ENCODE measurements around the gene PHLDB1.

Gene PHLDB1

GRCh38 chr11:118623269-118623655, 15.8 kb downstream of the PHLDB1 start:
- no peak for DNase-seq

- DNase-seq, result no peak
Measured at GRCh38 chr11:118625036-118625690, 17.7 kb downstream of the PHLDB1 start.

GRCh38 chr11:118625976-118626375, 18.6 kb downstream of the PHLDB1 start:
- DNase-seq, result no peak

GRCh38 chr11:118627566-118627965, 20.2 kb downstream of the PHLDB1 start:
- no peak for DNase-seq

GRCh38 chr11:118628031-118628430, 20.6 kb downstream of the PHLDB1 start:
- no peak for DNase-seq

GRCh38 chr11:118628432-118628831, 21.0 kb downstream of the PHLDB1 start:
- DNase-seq, result no peak

GRCh38 chr11:118628861-118629549, 21.6 kb downstream of the PHLDB1 start:
- DNase-seq, result no peak

GRCh38 chr11:118629761-118630661, 22.6 kb downstream of the PHLDB1 start:
- no peak for DNase-seq

GRCh38 chr11:118631142-118631909, 23.9 kb downstream of the PHLDB1 start:
- no peak for DNase-seq

- no peak for DNase-seq
Measured at GRCh38 chr11:118632577-118633318, 25.3 kb downstream of the PHLDB1 start.

GRCh38 chr11:118633319-118633690, 25.9 kb downstream of the PHLDB1 start:
- DNase-seq, result no peak

GRCh38 chr11:118633979-118634378, 26.6 kb downstream of the PHLDB1 start:
- DNase-seq, result no peak

- no peak for DNase-seq
Measured at GRCh38 chr11:118634431-118635236, 27.2 kb downstream of the PHLDB1 start.

- no peak for DNase-seq
Measured at GRCh38 chr11:118635237-118635591, 27.8 kb downstream of the PHLDB1 start.

GRCh38 chr11:118635642-118636041, 28.2 kb downstream of the PHLDB1 start:
- DNase-seq, result no peak

- DNase-seq, result no peak
Measured at GRCh38 chr11:118636569-118637290, 29.3 kb downstream of the PHLDB1 start.

- no peak for DNase-seq
Measured at GRCh38 chr11:118638726-118639125, 31.3 kb downstream of the PHLDB1 start.

GRCh38 chr11:118639899-118640298, 32.5 kb downstream of the PHLDB1 start:
- no peak for DNase-seq

GRCh38 chr11:118640332-118641154, 33.1 kb downstream of the PHLDB1 start:
- DNase-seq, result no peak

Measured in inflammatory macrophage treated with lipopolysaccharide for 4 hours (primary cell).